GM18505 (cell line): ENCODE measurements around the gene VDR.
A peak's percentile ranks its signal among the peaks of the same experiment; 100 is the strongest.

Experiments
- ATAC-seq: cut with Tn5 transposase; IDR thresholded peaks from one replicate; pipeline ENCODE4 v1.9.1; 2021; ENCODE audit not compliant: unreplicated experiment
- POLR2A ChIP-seq: IDR thresholded peaks from 4 replicates; pipeline ENCODE4 v1.6.1; 2011; ENCODE audit warnings: borderline replicate concordance; ENCODE audit not compliant: insufficient read depth, insufficient read length; ENCODE audit errors: extremely low read depth

VDR gene

DNA sequence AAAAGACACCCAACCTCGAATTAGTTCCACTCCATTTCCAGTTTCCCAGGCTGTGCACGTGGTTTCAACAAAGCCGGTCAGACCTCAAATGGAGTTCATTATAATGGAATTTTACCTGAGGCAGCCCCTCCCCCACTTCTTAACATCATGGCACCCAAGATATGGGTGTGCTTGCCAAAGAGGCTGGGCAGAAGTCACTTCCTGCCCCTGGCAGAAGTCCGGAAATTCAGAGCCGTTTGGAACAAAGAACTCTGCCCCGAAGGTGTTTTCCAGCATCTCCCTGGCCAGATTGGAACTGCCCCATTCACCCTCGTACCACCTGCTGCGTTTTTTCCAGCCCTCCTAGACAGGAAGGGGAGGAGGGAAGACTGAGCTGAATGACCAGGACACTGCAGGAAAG, 8.2 kb downstream of the VDR start:
- no peak for TF ChIP-seq POLR2A
- no peak for ATAC-seq

DNA sequence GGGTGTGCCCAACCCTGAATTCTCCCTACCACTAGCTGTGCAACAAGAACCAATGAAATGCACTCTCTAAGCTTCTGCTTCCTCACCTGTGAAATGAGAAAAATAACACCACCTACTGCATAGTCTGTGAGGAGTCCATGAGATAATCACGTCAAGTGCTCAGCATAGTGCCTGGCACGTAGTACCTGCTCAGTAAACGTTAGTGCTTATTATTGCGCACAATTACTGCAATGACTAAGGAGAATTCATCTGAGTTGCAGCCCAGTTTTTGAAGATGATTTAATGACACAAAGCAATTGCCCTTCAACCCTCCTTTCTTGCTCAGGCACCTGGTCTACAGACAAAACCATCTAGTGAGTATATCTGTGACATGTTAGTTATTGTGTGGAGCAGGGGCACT, 8.8 kb downstream of the VDR start:
- no peak for TF ChIP-seq POLR2A
- no peak for ATAC-seq

DNA sequence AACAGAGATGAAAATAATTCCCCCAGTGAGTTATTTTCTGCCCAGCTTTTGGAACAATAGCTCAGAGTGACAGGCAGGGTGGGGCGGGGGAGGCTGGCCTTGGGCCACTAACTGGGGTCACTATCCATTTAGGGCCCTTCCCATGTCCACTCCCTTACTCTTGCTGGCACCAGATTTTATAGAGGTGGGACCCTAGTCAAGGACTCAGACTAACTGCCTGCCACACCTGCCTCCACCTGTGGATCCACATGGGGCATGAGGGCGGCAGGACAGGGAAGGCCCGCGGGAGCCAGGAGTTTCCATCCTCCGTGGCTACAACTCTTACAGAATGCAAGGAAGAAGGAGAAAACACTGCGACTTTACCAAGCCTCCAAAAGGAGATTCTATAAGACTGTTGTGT, 10.1 kb downstream of the VDR start:
- ATAC-seq = no peak
- no peak for TF ChIP-seq POLR2A

DNA sequence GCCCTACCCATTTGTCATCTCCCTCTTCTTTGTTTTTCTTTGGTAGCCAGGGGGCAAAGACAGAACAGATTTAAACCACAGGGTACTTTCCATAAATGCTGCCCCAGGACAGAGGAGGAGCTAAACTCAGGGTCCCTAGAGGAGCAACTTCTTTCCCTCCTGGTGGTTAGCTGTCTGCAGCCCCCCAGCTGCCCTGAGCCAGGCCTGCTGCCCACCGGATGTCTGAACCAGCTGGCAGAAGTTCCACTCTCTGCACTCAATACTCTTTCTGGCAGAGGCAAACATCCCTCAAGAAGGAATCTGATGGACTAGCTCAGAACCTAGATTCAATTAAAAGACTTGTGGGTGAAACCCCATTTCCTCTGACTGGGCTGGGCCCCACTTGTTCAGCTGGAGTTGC, 10.7 kb downstream of the VDR start:
- ATAC-seq = no peak
- TF ChIP-seq POLR2A = no peak

DNA sequence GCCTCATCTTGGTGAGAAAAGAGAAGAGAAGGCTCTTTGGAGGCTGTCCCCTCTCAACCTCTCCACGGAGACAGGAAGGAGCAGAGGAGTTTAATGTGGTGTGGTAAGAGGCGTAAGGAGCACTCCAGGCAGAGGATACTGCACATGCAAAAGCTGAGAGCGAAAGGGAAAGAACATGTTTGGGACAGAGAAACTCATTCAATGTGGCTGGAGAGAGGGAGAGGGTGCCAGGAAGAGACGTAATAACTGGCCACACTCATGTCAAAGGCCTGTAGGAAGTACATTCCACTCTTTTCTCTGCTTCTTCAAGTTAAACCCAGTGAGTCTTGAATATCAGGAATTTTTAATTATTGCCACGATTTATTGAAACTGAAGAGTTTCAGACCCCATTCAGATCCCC, 12.0 kb downstream of the VDR start:
- ATAC-seq = no peak
- no peak for TF ChIP-seq POLR2A

DNA sequence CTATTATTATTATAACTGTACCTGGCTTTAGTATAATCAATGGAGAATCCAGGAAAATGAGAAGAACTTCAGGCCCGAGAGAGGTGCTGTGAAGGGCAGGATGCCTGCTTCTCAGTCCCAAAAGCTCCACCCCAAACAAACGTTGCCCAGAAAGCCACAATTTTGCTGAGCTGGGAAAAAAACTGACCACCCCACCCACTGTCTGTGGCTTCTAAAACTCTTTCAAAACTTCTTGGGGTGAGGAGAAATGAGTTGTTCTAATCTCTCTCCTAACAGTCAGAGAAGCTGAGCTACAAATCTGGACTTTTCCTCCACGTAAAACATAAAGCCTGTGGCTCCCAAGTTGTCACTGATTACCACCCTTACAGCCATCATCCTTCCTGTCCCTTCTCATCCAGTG, 13.4 kb downstream of the VDR start:
- ATAC-seq = no peak

DNA sequence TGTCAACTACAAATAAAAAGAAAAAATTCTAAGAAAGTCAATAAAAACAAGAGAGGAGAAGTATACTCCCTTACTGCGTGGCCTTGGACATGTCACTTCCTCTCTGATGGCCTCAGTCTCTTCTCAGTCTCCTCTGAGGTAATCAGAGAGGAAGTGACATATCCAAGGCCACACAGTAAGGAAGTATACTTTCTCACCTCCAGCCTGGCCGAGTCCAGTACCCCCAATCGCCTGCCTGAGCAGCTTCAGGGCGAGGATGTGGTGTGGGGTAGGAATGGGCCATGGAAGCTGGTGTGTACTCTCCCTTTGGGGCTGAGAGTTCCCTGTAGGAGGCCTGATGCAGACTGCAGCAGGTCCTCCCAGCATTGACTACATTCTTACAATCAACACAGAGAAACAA, 15.8 kb downstream of the VDR start:
- peak; percentile 48 for ATAC-seq
- TF ChIP-seq POLR2A = no peak

More for the DNA sequence above, 13.4 kb downstream of the VDR start:
- no peak for TF ChIP-seq POLR2A

DNA sequence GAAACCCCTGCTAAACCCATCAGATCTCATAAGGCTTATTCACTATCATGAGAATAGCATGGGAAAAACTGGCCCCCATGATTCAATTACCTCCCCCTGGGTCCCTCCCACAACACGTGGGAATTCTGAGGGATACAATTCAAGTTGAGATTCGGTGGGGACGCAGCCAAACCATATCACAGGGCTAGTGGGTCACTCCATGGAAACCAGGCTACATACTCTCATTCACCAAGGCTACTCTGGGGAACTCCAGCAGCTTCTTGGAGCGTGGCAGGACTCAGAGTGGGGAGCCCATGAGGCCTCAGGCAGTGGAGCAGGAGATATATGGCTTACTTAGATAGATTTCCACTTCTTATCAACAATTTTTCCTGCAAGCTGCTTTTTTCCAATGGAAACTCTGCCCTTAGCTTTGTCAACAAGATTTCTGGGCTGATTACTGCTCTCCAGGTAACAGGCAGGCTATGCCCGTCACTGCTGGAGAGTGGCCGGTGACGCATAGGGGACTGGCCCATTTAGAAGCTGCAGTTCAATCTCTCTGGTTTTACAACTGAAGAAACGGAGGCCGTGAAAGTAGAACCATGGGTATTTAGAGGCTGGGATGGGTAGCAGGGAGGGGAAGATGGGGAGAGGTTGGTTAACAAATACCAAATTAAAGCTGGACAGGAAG, 16.5 kb downstream of the VDR start:
- no peak for TF ChIP-seq POLR2A

DNA sequence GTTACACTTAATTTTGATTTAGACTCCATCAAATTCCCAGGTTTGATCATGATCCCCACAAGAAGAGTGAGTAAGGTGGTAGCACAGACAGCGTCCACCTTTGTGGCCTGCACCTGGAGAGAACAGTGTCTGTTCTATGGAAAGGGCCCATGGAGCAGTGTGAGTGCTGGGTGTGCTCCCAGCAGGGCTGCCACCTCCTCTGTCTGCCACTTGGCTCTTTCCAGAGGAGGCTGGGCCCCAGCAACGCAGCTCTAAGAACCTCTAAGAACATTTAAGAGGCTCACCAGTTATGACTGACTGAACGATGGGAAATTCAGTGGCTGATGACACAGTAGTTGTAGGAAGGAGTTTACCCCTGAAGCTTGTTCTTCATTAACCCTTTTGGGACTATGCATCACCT, 17.3 kb downstream of the VDR start:
- TF ChIP-seq POLR2A = no peak
- ATAC-seq = no peak

More for the DNA sequence above, 16.5 kb downstream of the VDR start:
- ATAC-seq = no peak

DNA sequence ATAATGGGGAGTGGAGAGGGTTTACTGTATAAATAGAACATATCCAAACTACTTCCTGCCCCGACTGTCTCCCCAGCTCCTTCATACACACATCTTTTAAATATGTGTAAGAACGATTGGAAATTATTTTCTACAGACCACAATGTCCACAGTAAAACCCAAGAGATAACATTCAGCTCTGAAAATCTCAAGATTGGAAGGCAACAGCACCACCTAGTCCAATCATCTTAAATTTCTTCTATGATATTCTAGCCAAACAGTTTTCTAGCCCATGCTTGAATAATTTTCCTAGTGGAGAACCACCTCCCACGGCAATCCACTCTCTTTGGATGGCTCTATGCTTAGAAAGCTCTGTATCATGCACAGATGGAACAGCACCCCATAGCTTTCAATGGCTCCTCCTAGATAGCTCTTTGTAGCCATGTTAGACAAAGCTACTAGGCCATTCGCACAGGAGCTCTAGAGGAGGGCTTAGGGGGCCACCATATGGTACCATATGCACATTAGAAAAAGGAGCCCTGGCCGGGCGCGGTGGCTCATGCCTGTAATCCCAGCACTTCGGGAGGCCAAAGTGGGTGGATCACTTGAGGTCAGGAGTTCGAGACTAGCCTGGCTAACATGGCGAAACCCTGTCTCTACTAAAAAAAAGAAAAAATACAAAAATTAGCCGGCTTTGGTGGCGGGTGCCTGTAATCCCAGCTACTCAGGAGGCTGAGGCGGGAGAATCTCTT, 18.1 kb downstream of the VDR start:
- no peak for ATAC-seq
- no peak for TF ChIP-seq POLR2A

DNA sequence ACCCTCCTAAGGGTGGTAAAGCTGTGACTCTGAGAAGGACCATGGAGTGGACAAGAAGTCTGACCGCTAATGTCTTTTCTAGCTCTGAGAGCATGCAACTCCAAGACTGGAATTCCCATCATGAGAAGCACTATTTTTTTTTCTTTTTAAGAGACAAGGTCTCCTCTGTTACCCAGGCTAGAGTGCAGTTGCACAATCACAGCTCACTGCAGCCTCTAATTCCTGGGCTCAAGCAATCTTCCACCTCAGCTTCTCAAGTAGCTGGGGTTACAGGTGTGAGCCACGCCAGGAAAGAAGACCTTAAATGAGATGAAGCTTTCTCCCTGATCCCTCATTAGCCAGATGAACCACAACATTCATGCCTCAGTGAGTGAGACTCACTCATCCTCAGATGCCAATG, 19.2 kb downstream of the VDR start:
- no peak for ATAC-seq
- no peak for TF ChIP-seq POLR2A

DNA sequence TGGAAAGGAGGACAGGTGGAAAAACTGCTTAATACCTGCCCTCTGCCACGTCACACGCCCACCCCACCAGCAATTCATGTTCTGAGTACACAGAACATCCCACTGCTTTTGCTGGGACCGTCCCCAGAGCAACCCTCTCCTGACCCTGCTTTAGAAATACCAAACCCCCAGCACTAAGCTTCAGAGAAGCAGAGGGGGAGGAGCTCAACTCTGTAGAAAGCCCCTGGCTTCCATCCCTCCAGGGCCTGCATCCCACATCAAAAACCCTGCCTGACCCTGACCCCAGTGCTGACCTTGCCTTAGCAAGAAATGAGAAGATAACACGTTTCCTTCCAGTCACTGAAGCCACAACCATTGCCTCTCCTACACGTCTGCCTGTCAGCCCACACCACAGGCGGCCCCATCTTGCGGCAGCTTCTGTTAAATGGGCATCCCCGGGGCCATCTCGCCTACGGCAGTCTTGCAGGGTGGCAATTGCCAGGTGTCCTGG, 19.7 kb downstream of the VDR start:
- ATAC-seq = peak; percentile 32
- no peak for TF ChIP-seq POLR2A

DNA sequence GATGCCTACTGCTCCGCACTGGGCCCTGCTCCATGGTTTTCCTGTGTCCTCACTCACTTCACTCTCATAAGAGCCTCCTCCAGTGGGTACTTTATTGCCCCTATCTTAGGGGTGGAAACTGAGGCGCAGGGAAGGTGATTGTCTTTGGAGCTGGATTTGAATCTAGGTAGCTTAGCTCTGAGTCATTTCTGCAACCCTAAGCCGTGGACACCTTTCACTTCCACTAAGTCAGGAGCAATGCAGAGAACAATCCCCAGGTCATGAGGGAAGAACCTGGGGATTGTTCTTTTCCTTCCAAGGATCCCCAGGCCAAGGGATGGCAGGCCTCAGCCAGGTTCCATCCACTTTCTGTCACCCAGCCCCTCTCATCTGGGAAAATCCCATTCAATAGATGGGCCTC, 20.3 kb downstream of the VDR start:
- no peak for ATAC-seq
- TF ChIP-seq POLR2A = no peak

DNA sequence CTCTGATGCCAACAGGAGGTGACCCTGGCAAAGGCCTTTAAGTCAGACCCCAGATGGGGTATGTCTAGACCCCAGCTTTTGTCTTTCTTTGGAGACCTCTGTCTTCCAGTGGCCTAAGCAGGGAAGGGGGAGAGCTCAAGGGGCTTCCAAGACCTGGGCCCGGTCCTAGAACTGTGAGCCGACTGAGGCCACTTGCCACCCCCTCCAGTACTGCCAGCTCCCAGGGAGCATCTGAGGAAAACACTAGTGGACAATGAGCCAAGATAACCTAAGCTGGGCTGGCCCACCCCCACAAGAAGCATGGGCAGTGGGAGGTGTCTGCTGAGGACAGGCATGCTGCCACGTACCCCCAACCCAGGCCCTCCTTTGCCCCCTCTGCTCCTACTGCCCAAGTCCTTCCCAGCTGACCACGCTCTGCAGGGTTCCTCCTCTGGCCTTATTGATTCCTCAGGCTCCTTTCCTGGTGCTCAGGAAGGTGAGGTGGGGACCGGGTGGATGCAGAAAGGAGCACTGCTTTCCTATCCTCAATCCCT, 21.1 kb downstream of the VDR start:
- no peak for ATAC-seq
- no peak for TF ChIP-seq POLR2A
